ENCODE data around the gene FBXL13.
A peak's percentile ranks its signal among the peaks of the same experiment; 100 is the strongest.
"Not testable (repeated sequence)": the region's sequence is repeated elsewhere in the genome, so short reads cannot be mapped to it uniquely, and the experiment has no call there.

The FBXL13 gene

GRCh38 chr7:102934239-102934638 is 140.4 kb downstream of the FBXL13 start:
- DNase-seq = no peak

GRCh38 chr7:102933763-102934162 is 140.8 kb downstream of the FBXL13 start:
- DNase-seq = peak in 6 of 14 donors; percentile 2 to 38 (median 6)

- no peak for DNase-seq
Observed at GRCh38 chr7:102931757-102932156, 142.8 kb downstream of the FBXL13 start.

- no peak for DNase-seq
Observed at GRCh38 chr7:102927312-102927933, 147.2 kb downstream of the FBXL13 start.

GRCh38 chr7:102926783-102927140 is 147.8 kb downstream of the FBXL13 start:
- DNase-seq = no peak

GRCh38 chr7:102925976-102926782 is 148.4 kb downstream of the FBXL13 start:
- DNase-seq = no peak

GRCh38 chr7:102918845-102919244 is 155.8 kb downstream of the FBXL13 start:
- no peak for DNase-seq

GRCh38 chr7:102917436-102918353 is 156.9 kb downstream of the FBXL13 start:
- DNase-seq = no peak

- DNase-seq = no peak
Observed at GRCh38 chr7:102916881-102917280, 157.7 kb downstream of the FBXL13 start.

- DNase-seq = no peak
Observed at GRCh38 chr7:102916426-102916825, 158.2 kb downstream of the FBXL13 start.

GRCh38 chr7:102914585-102914984 is 160.0 kb downstream of the FBXL13 start:
- no peak for DNase-seq

- no peak for DNase-seq
Observed at GRCh38 chr7:102913826-102914225, 160.8 kb downstream of the FBXL13 start.

GRCh38 chr7:102912742-102913141 is 161.9 kb downstream of the FBXL13 start, which contains the start of gene LRRC17:
Gene LRRC17 (plus strand): TSS chr7:102913000. CDS start chr7:102933914, 20,914 bp downstream.
- DNase-seq = peak in 1 of 14 donors; percentile 4

GRCh38 chr7:102908676-102909075 is 165.9 kb downstream of the FBXL13 start:
- DNase-seq = no peak

- DNase-seq = not testable (repeated sequence)
Observed at GRCh38 chr7:102903576-102903975, 171.0 kb downstream of the FBXL13 start.

- not testable (repeated sequence) for DNase-seq
Observed at GRCh38 chr7:102902052-102902451, 172.5 kb downstream of the FBXL13 start.

GRCh38 chr7:102898532-102898859 is 176.1 kb downstream of the FBXL13 start:
- no peak for DNase-seq

GRCh38 chr7:102897856-102898531 is 176.6 kb downstream of the FBXL13 start:
- no peak for DNase-seq

- no peak for DNase-seq
Observed at GRCh38 chr7:102897211-102897631, 177.4 kb downstream of the FBXL13 start.

GRCh38 chr7:102896585-102896984 is 178.0 kb downstream of the FBXL13 start:
- DNase-seq = no peak

- DNase-seq = no peak
Observed at GRCh38 chr7:102895602-102896001, 179.0 kb downstream of the FBXL13 start.

- DNase-seq = no peak
Observed at GRCh38 chr7:102892631-102893278, 181.8 kb downstream of the FBXL13 start.
